Kidney epithelial cell (primary cell): ENCODE results near the gene PNKD. TPM values are rescaled to one million over a fixed set of nuclear protein-coding genes. Genes with fewer than 3 reads are reported as not detected.

Experiments
- DNase-seq: peaks from one replicate; pipeline ENCODE4 v3.0.0-alpha.2; 2010; ENCODE audit warnings: low read depth
- H3K27me3 ChIP-seq: 2 replicates; pipeline ENCODE4 v1.6.0; 2011; ENCODE audit warnings: low read length; ENCODE audit not compliant: control insufficient read depth, insufficient read depth
- H3K36me3 ChIP-seq: 2 replicates; pipeline ENCODE4 v1.5.1; 2011; ENCODE audit warnings: low read length; ENCODE audit not compliant: control insufficient read depth, insufficient read depth
- H3K4me3 ChIP-seq: 2 replicates; pipeline ENCODE4 v1.5.1; 2011; ENCODE audit warnings: low read depth, mild to moderate bottlenecking, control low read depth, low read length
- total RNA-seq: library from RNA; depleted of rRNA; stranded (reverse); fragments of >200 nt; gene quantifications from 2 replicates; pipeline ENCODE4 v1.2.3, GENCODE V29; 2015
- TF ChIP-seq, protein P1 (sequence below): IDR thresholded peaks from 2 replicates; pipeline ENCODE4 v1.5.1; 2011; ENCODE audit warnings: mild to moderate bottlenecking, moderate library complexity, low read length, control low read depth, inconsistent platforms; ENCODE audit not compliant: insufficient read depth, poor library complexity, severe bottlenecking

Gene PNKD
- total RNA-seq, 1 donor from 2014 or later = 45.4 TPM

DNA sequence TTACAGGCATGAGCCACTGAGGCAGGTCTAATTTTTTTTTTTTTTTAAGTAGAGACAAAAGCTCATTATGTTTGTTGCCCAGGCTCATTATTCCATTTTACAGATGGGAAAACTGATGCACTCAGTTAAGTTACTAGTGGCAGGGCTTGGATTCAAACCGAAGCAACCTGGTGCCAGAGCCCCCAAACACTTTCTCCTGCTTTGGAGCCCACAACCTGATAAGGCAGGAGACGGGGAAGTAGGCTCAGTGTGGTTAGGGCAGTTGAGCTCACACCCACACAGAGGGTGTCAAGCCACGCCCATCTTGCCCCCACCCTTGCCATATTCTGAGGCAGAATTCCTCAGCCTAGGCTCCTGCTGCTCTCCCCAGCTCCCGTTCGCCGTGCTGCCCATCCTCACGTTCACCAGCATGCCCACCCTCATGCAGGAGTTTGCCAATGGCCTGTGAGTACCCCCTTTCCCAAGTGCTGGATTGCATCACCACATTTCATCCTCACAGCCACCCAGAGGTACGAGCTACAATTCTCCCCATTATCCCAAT, 123.5 kb downstream of the PNKD start:
- Histone ChIP-seq H3K4me3 (no peak overlapping the region), H3K27me3 (peaks cover 3% of the 10 kb centered on the region), H3K36me3 (no peaks in the 10 kb centered on the region)
- TF ChIP-seq, protein P1, sequence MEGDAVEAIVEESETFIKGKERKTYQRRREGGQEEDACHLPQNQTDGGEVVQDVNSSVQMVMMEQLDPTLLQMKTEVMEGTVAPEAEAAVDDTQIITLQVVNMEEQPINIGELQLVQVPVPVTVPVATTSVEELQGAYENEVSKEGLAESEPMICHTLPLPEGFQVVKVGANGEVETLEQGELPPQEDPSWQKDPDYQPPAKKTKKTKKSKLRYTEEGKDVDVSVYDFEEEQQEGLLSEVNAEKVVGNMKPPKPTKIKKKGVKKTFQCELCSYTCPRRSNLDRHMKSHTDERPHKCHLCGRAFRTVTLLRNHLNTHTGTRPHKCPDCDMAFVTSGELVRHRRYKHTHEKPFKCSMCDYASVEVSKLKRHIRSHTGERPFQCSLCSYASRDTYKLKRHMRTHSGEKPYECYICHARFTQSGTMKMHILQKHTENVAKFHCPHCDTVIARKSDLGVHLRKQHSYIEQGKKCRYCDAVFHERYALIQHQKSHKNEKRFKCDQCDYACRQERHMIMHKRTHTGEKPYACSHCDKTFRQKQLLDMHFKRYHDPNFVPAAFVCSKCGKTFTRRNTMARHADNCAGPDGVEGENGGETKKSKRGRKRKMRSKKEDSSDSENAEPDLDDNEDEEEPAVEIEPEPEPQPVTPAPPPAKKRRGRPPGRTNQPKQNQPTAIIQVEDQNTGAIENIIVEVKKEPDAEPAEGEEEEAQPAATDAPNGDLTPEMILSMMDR = no peak
- no peak for DNase-seq

DNA sequence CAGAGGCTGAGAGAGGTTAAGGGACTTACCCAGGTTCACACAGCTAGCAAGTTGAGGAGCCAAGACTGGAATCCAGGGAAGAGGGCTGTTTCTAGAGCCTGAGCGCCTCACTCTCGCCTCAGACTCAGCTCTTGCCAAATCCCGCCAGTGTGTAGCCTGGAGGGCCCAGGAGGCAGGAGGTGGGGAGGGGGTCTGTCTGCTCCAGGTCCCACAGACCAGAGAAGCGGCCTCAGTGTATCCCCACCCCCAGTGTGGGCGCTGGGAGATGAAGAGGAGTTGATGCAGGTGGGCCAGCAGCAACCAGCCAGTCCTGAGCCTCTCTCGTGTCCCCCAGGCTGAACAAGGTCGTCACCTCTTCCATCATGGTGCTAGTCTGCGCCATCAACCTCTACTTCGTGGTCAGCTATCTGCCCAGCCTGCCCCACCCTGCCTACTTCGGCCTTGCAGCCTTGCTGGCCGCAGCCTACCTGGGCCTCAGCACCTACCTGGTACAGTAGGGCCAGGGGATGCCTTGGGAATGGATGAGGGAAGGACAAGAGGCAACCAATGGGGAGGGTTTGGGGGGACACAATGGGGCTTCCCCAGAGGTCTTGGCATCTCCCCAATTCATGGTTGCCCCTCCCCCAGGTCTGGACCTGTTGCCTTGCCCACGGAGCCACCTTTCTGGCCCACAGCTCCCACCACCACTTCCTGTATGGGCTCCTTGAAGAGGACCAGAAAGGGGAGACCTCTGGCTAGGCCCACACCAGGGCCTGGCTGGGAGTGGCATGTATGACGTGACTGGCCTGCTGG, 124.2 kb downstream of the PNKD start:
- TF ChIP-seq, protein P1 = no peak
- H3K36me3 ChIP-seq = no peaks in the 10 kb centered on the region
- DNase-seq = no peak
- no peak overlapping the region for H3K4me3 ChIP-seq
- peaks cover 3% of the 10 kb centered on the region for H3K27me3 ChIP-seq

DNA sequence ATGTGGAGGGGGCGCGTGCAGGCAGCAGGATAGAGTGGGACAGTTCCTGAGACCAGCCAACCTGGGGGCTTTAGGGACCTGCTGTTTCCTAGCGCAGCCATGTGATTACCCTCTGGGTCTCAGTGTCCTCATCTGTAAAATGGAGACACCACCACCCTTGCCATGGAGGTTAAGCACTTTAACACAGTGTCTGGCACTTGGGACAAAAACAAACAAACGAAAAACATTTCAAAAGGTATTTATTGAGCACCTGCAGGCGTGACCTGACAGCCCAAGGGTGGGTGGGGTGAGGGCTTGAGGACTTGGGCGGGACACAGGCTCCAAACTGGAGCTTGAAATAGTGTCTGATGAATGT, 124.7 kb downstream of the PNKD start:
- no peak overlapping the region for H3K4me3 ChIP-seq
- peaks cover 3% of the 10 kb centered on the region for H3K27me3 ChIP-seq
- H3K36me3 ChIP-seq = no peaks in the 10 kb centered on the region
- TF ChIP-seq, protein P1 = no peak
- no peak for DNase-seq

DNA sequence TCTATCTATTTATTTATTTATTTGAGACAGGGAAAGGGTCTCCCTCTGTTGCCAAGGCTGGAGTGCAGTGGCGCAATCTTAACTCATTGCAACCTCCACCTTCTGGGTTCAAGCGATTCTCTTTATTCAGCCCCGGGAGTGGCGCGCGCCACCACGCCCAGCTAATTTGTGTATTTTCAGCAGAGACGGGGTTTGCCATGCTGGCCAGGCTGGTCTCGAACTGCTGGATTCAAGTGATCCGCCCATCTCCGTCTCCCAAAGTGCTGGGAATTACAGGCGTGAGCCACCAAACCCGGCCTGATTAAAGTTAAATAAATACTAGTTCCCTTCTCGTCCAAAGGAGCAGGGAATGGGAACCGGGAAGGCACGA, 125.1 kb downstream of the PNKD start:
- Histone ChIP-seq H3K4me3 (peak overlapping the region; percentile 62), H3K36me3 (no peaks in the 10 kb centered on the region), H3K27me3 (peaks cover 3% of the 10 kb centered on the region)
- DNase-seq = no peak
- TF ChIP-seq, protein P1 = no peak

DNA sequence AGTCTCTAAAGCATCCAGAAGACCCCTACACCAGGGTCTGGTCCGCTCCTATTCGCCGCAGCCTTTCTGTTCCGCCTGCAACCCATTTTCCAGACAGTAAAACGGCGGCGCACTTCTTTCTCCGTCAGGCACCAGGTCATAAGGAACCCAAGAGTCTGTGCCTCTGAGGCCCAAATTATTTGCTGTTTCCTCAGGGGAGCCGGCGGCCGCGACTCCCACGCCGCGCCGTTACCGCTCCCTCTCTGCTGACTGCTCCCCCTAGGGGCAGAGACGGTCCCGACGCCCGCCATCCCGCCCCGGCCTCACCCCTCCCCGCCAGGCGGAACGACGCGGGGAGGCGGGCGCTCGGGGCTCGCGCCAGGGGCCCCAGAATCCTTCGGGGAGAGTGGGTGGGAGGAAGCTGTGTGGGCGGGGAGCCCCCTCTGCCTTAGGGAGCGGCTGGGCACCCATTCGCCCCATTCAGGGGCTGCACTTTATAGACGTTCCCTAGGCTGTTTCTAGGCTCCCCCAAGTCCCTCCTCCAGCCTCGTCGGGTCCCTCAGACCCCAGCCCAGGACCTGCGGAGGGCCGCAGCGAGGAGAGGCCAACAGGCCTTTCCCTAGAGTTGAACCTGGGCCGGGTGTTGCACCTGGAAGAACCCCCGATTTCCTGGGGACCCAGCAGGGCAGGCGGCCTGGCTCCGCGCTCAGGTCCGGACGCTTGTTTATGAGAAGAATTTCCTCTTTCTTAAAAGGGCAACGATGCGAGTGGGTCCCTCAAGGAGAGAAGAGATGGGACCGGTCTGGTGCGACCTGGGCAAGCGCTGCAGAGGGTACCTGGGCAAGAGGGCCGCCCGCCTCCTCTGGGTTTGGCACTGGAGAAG, 125.7 kb downstream of the PNKD start:
- TF ChIP-seq, protein P1 = peak; percentile 67
- H3K27me3 ChIP-seq = peaks cover 3% of the 10 kb centered on the region

More for the DNA sequence above, 125.7 kb downstream of the PNKD start:
- Histone ChIP-seq H3K4me3 (peak overlapping the region; percentile 62), H3K36me3 (no peaks in the 10 kb centered on the region)
- peak; percentile 61 for DNase-seq

Other genes with a start within 250 kb of the PNKD start
- gene RUFY4, start 201.3 kb upstream of the PNKD start, total RNA-seq = not detected in 2 replicates
- not detected in 2 replicates for gene CXCR2, start 144.5 kb upstream of the PNKD start, total RNA-seq
- not detected in 2 replicates for gene CXCR1, start 103.6 kb upstream of the PNKD start, total RNA-seq
- 387 and 464 TPM in 2 replicates for gene ARPC2, start 53.3 kb upstream of the PNKD start, total RNA-seq
- gene GPBAR1, start 9.5 kb upstream of the PNKD start, total RNA-seq = 0.92 TPM in 1 of 2 replicates, not detected in the other
- 173 and 174 TPM in 2 replicates for gene AAMP, start 382 bp upstream of the PNKD start, total RNA-seq
- 155 and 160 TPM in 2 replicates for gene TMBIM1, start 22.0 kb downstream of the PNKD start, total RNA-seq
- gene CATIP, start 86.3 kb downstream of the PNKD start, total RNA-seq = not detected in 2 replicates
- gene SLC11A1, start 111.8 kb downstream of the PNKD start, total RNA-seq = 0.21 TPM in 1 of 2 replicates, not detected in the other
- 37.8 and 53.6 TPM in 2 replicates for gene CTDSP1, start 129.3 kb downstream of the PNKD start, total RNA-seq
- not detected in 2 replicates for gene VIL1, start 148.6 kb downstream of the PNKD start, total RNA-seq